GM06990 (cell line): ENCODE results near the gene NREP.

Experiments
- DNase-seq: peaks from one replicate; pipeline ENCODE4 v3.0.0-alpha.2; 2011; ENCODE audit not compliant: insufficient read length; ENCODE audit errors: extremely low read depth
- H3K27me3 ChIP-seq: replicated peaks from 2 replicates; pipeline ENCODE4 v1.6.0; 2011; ENCODE audit warnings: low read length; ENCODE audit not compliant: control insufficient read depth, insufficient read depth
- H3K36me3 ChIP-seq: 2 replicates; pipeline ENCODE4 v1.5.1; 2011; ENCODE audit warnings: low read length; ENCODE audit not compliant: control insufficient read depth, insufficient read depth
- H3K4me3 ChIP-seq: replicated peaks from 2 replicates; pipeline ENCODE4 v1.5.1; 2011; ENCODE audit warnings: low read depth, mild to moderate bottlenecking, control low read depth, low read length
- CTCF ChIP-seq: IDR thresholded peaks from 2 replicates; pipeline ENCODE4 v1.5.1; 2011; ENCODE audit warnings: low read length, control low read depth, mild to moderate bottlenecking, inconsistent platforms; ENCODE audit not compliant: insufficient read depth, poor library complexity, severe bottlenecking

NREP gene

DNA sequence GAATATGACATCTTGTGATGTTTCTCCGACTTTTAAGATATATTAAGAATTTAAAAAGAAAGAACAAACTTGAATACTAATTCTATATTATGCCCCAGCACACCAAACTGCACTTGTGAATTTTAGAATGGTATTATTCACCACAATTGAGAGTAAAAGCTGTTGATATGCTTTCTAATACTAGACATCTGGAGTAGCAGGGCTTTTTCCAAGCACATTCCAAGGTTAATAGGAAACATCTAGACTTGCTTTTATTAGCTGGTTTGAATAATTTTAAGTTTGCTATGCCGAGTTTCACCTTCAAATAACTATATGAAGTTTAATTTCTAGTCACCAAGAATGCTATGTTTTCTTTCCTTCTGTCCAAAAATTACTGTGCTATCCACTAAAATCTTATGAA lies 13.5 kb downstream of the NREP start:
- H3K36me3 ChIP-seq = no peaks in the 10 kb centered on the region
- no peak overlapping the region for H3K4me3 ChIP-seq

DNA sequence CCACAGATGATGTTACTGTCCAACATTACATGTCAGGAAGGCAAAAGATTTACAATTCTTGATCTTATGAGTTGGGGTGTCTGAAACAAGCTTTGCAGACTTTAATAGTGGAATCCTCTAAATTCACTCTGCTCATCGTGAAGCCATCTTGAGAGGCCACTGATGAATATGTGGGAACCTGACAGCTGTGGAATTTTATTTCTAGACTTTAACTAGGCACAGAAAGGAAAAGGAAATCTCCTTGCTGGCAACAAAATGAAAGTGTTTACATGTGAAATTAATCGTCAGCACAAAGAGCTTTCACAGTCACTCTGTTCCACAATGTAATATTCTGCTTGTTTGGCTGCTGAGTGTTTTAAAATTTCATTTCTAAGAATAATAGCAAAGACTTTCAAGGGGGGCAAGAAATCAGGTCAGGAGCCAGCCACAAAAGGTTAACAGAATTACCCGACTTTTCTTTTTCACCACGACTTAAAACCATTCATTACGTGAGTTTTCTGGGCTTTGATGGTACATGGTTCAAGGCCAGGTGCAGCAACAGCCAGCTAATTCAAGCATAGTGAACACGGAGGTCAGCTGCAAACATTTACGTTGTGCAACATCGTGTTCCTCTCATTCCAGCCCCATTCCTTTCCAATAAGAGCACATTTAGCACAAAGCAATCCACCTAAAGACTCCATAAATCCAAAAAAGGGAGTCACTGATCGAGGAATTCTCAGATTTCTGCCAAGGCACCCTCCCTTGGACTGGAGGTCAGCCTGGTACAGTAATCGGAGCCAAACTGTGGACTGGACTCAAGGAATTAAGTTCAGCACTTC lies 14.6 kb downstream of the NREP start:
- no peaks in the 10 kb centered on the region for H3K36me3 ChIP-seq
- H3K27me3 ChIP-seq = no peaks in the 10 kb centered on the region

More for the DNA sequence above, 13.5 kb downstream of the NREP start:
- no peak for DNase-seq
- H3K27me3 ChIP-seq = no peaks in the 10 kb centered on the region
- no peak for TF ChIP-seq CTCF

GRCh38 chr5:111741278-111741677 lies 15.7 kb downstream of the NREP start:
- Histone ChIP-seq H3K36me3 (no peaks in the 10 kb centered on the region), H3K27me3 (no peaks in the 10 kb centered on the region), H3K4me3 (no peak overlapping the region)
- no peak for DNase-seq
- no peak for TF ChIP-seq CTCF

More for the DNA sequence above, 14.6 kb downstream of the NREP start:
- no peak for TF ChIP-seq CTCF
- DNase-seq = no peak
- H3K4me3 ChIP-seq = no peak overlapping the region

- TF ChIP-seq CTCF = no peak
- H3K27me3 ChIP-seq = no peaks in the 10 kb centered on the region
- no peak for DNase-seq
- no peak overlapping the region for H3K4me3 ChIP-seq
- H3K36me3 ChIP-seq = no peaks in the 10 kb centered on the region
Measured at GRCh38 chr5:111739416-111739815, 17.6 kb downstream of the NREP start.

- Histone ChIP-seq H3K36me3 (no peaks in the 10 kb centered on the region), H3K4me3 (no peak overlapping the region), H3K27me3 (no peaks in the 10 kb centered on the region)
- no peak for DNase-seq
- no peak for TF ChIP-seq CTCF
Measured at GRCh38 chr5:111738118-111738517, 18.9 kb downstream of the NREP start.
